ENCODE measurements around the gene MALSU1. TPM values are rescaled to one million over a fixed set of nuclear protein-coding genes. Genes with fewer than 3 reads are reported as not detected.

Gene MALSU1
- total and polyA plus RNA-seq, 2 of the 13 experiments (the other 11 are each of a cell fraction or from before 2014, with no cell fraction given) = 72.0 to 141 TPM

GRCh38 chr7:23358152-23358674 lies 59.1 kb downstream of the MALSU1 start (continued):
- TF ChIP-seq MEIS2 (CRISPR knock-in tag; IDR thresholded peaks at IDR 0.05) (no peak), GLI4 (CRISPR knock-in tag; IDR thresholded peaks at IDR 0.05; ENCODE audit: borderline replicate concordance) (no peak), SUZ12 (IDR thresholded peaks at IDR 0.05; ENCODE audit: low read depth, low read length) (no peak), ZNF761 (CRISPR knock-in tag; conservative IDR thresholded peaks at IDR 0.05) (no peak), HNF1B (CRISPR knock-in tag; IDR thresholded peaks at IDR 0.05) (no peak), ARID5B (CRISPR knock-in tag; IDR thresholded peaks at IDR 0.05) (peak; percentile 69; the same call in 1 of the 2 replicates), E2F2 (CRISPR knock-in tag; IDR thresholded peaks at IDR 0.05; ENCODE audit: borderline replicate concordance) (no peak), ZNF282 (IDR thresholded peaks at IDR 0.05; ENCODE audit: partially characterized antibody) (no peak), ZNF232 (CRISPR knock-in tag; IDR thresholded peaks at IDR 0.05; ENCODE audit: borderline replicate concordance) (no peak), KDM6A (CRISPR knock-in tag; IDR thresholded peaks at IDR 0.05; ENCODE audit: low read depth) (peak; percentile 53; the same call in 1 of the 2 replicates), HINFP (CRISPR knock-in tag; IDR thresholded peaks at IDR 0.05; ENCODE audit: low read depth) (no peak), CBX2 (IDR thresholded peaks at IDR 0.05; ENCODE audit: low read depth, low read length) (no peak), CBX2 (CRISPR knock-in tag; IDR thresholded peaks at IDR 0.05; ENCODE audit: low read depth) (no peak), PAWR (CRISPR knock-in tag; IDR thresholded peaks at IDR 0.05; ENCODE audit: borderline replicate concordance) (no peak), NFE2L1 (CRISPR knock-in tag; IDR thresholded peaks at IDR 0.05; ENCODE audit: borderline replicate concordance) (no peak), DNMT3B (CRISPR knock-in tag; conservative IDR thresholded peaks at IDR 0.05) (no peak), HDAC2 (CRISPR knock-in tag; IDR thresholded peaks at IDR 0.05) (peak; percentile 20; the same call in 1 of the 2 replicates), CEBPZ (IDR thresholded peaks at IDR 0.05; ENCODE audit: low read length) (no peak)
